Neural crest cell (in vitro differentiated cells): Measurements from ENCODE around the gene TMEM182. TPM values are rescaled to one million over a fixed set of nuclear protein-coding genes. Genes with fewer than 3 reads are reported as not detected.

ENCODE experiments used
- DNase-seq: peaks from one replicate; pipeline ENCODE4 v3.0.0; 2021; ENCODE audit warnings: low read depth, mixed read lengths, low spot score
- H3K27ac Mint-ChIP-seq: one replicate; pipeline ENCODE4 v1.8.0; 2021; ENCODE audit warnings: mild to moderate bottlenecking, mixed read lengths; ENCODE audit not compliant: unreplicated experiment
- H3K27me3 Mint-ChIP-seq: 2 replicates; pipeline ENCODE4 v1.8.0; 2021; ENCODE audit warnings: low read depth, mild to moderate bottlenecking, mixed read lengths
- H3K36me3 Mint-ChIP-seq: 2 replicates; pipeline ENCODE4 v1.8.0; 2021; ENCODE audit warnings: low read depth, mild to moderate bottlenecking, mixed read lengths
- H3K4me1 Mint-ChIP-seq: 2 replicates; pipeline ENCODE4 v1.8.0; 2021; ENCODE audit warnings: mixed read lengths
- H3K4me3 Mint-ChIP-seq: one replicate; pipeline ENCODE4 v1.8.0; 2021; ENCODE audit warnings: mild to moderate bottlenecking, mixed read lengths
- H3K9me3 Mint-ChIP-seq: 2 replicates; pipeline ENCODE4 v1.8.0; 2021; ENCODE audit warnings: mixed read lengths
- total RNA-seq: library from RNA; stranded (reverse); gene quantifications from 2 replicates; pipeline ENCODE4 v1.2.1, GENCODE V29; 2021
- TF ChIP-seq, protein P1 (sequence below): fragments of 200-600 bp; sonication (generic); conservative IDR thresholded peaks from 2 replicates; pipeline ENCODE4 v1.5.0; 2021; ENCODE audit warnings: antibody characterized with exemption, mild to moderate bottlenecking

The TMEM182 gene
- total RNA-seq, 1 donor from 2014 or later, result 5.9 TPM

DNA sequence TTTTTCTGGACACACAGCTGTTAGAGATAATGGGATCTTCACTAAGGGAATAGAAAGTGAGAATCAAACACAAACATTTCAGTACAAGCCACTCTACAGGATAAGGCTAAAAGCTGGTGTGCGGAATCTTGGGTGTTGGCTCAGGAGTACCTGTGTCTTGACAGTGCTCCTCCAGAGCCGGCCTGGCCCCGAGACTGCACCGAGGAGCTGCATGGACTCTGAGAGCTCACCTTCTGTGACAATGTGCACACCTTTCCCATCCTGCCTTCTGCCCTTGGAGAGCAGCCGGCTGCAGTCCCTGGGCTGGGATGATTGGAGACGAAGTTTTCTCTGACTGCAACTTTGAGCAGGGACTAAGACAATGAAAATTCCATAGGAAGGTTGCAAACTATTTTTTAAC lies 89.1 kb downstream of the TMEM182 start:
- DNase-seq, result no peak
- H3K4me3 Mint-ChIP-seq, result no peak overlapping the region
- H3K9me3 Mint-ChIP-seq, result peaks cover 9% of the 10 kb centered on the region
- no peaks in the 10 kb centered on the region for H3K27me3 Mint-ChIP-seq
- H3K36me3 Mint-ChIP-seq, result peaks cover 12% of the 10 kb centered on the region
- H3K4me1 Mint-ChIP-seq, result peaks cover 8% of the 10 kb centered on the region
- TF ChIP-seq, protein P1, sequence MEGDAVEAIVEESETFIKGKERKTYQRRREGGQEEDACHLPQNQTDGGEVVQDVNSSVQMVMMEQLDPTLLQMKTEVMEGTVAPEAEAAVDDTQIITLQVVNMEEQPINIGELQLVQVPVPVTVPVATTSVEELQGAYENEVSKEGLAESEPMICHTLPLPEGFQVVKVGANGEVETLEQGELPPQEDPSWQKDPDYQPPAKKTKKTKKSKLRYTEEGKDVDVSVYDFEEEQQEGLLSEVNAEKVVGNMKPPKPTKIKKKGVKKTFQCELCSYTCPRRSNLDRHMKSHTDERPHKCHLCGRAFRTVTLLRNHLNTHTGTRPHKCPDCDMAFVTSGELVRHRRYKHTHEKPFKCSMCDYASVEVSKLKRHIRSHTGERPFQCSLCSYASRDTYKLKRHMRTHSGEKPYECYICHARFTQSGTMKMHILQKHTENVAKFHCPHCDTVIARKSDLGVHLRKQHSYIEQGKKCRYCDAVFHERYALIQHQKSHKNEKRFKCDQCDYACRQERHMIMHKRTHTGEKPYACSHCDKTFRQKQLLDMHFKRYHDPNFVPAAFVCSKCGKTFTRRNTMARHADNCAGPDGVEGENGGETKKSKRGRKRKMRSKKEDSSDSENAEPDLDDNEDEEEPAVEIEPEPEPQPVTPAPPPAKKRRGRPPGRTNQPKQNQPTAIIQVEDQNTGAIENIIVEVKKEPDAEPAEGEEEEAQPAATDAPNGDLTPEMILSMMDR, result no peak
- H3K27ac Mint-ChIP-seq, result no peak overlapping the region

DNA sequence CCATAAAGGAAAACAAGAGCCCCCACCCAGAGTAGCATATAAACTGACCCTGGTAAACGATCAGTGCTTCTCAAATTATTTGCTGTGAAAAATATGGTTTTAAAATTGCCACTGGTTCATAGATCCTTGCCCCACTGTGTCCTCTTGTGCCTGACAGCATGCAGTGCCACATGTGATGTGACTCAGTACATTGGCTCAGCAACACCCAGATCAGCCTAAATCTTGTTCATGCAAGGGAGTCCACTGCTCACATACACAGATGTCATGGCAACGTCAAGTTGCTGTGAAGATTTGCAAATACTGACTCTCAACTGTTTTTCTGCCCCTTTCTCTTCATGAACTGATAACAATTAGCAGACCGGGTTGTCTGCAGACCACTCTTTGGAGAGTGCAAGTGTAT lies 91.0 kb downstream of the TMEM182 start:
- H3K36me3 Mint-ChIP-seq, result peaks cover 12% of the 10 kb centered on the region

More for the DNA sequence above, 91.0 kb downstream of the TMEM182 start:
- TF ChIP-seq, protein P1, result no peak
- no peak for DNase-seq
- H3K9me3 Mint-ChIP-seq, result peaks cover 9% of the 10 kb centered on the region
- H3K27ac Mint-ChIP-seq, result no peak overlapping the region
- H3K4me1 Mint-ChIP-seq, result peaks cover 8% of the 10 kb centered on the region
- H3K27me3 Mint-ChIP-seq, result no peaks in the 10 kb centered on the region
- H3K4me3 Mint-ChIP-seq, result no peak overlapping the region

Other genes starting within 250 kb of the TMEM182 start
- 0.09 TPM in 1 of 2 replicates, not detected in the other for gene SLC9A2, start 142.5 kb upstream of the TMEM182 start, total RNA-seq